ENCODE results near the gene ZNF518B.

GRCh38 chr4:10454121-10454520, 3.1 kb downstream of the ZNF518B start:
- TF ChIP-seq CTCF (conservative IDR thresholded peaks at IDR 0.05; ENCODE audit: low read length) (no peak), EZH2phosphoT487 (IDR thresholded peaks at IDR 0.05; ENCODE audit: borderline replicate concordance) (no peak)
